ENCODE results near the gene CDK4.

Gene CDK4

GRCh38 chr12:57738661-57739237, 13.4 kb downstream of the CDK4 start, which contains the start of gene AGAP2:
TSS of gene AGAP2 (minus strand) at chr12:57738742. CDS start at chr12:57738246, 496 bp downstream.
- DNase-seq (ENCODE audit: low read depth), result no peak

- no peak for DNase-seq (ENCODE audit: low read depth)
Measured at GRCh38 chr12:57737467-57738460, 14.3 kb downstream of the CDK4 start.

- DNase-seq (ENCODE audit: low read depth), result no peak
Measured at GRCh38 chr12:57736741-57737466, 15.2 kb downstream of the CDK4 start.

- DNase-seq (ENCODE audit: low read depth), result no peak
Measured at GRCh38 chr12:57735952-57736740, 16.0 kb downstream of the CDK4 start.

- DNase-seq (ENCODE audit: low read depth), result no peak
Measured at GRCh38 chr12:57735198-57735855, 16.8 kb downstream of the CDK4 start.

GRCh38 chr12:57734591-57734990, 17.5 kb downstream of the CDK4 start:
- DNase-seq (ENCODE audit: low read depth), result no peak

- no peak for DNase-seq (ENCODE audit: low read depth)
Measured at GRCh38 chr12:57733928-57734327, 18.2 kb downstream of the CDK4 start.

GRCh38 chr12:57732726-57733593, 19.1 kb downstream of the CDK4 start:
- no peak for DNase-seq (ENCODE audit: low read depth)

- no peak for DNase-seq (ENCODE audit: low read depth)
Measured at GRCh38 chr12:57732270-57732669, 19.8 kb downstream of the CDK4 start.

GRCh38 chr12:57731411-57732080, 20.6 kb downstream of the CDK4 start:
- no peak for DNase-seq (ENCODE audit: low read depth)

GRCh38 chr12:57730336-57731067, 21.6 kb downstream of the CDK4 start:
- no peak for DNase-seq (ENCODE audit: low read depth)

GRCh38 chr12:57729321-57729844, 22.7 kb downstream of the CDK4 start:
- DNase-seq (ENCODE audit: low read depth), result no peak

GRCh38 chr12:57727758-57728395, 24.2 kb downstream of the CDK4 start:
- DNase-seq (ENCODE audit: low read depth), result no peak

GRCh38 chr12:57726884-57727757, 25.0 kb downstream of the CDK4 start:
- DNase-seq (ENCODE audit: low read depth), result no peak

- DNase-seq (ENCODE audit: low read depth), result no peak
Measured at GRCh38 chr12:57726151-57726883, 25.8 kb downstream of the CDK4 start.

- DNase-seq (ENCODE audit: low read depth), result no peak
Measured at GRCh38 chr12:57725851-57726150, 26.3 kb downstream of the CDK4 start.

Measured in stimulated activated CD8-positive, alpha-beta memory T cell treated with anti-CD3 and anti-CD28 coated beads, Interleukin-12 subunit alpha, Interleukin-12 subunit beta, amount 100 ng/mL, for 4 hours (primary cell).